C4-2B (cell line): ENCODE measurements around the gene RPRML.

Experiments
- CTCF ChIP-seq: fragments of 450-650 bp; conservative IDR thresholded peaks from 2 replicates; pipeline ENCODE4 v1.5.1; 2017; ENCODE audit warnings: mild to moderate bottlenecking
- ZFX ChIP-seq: fragments of 450-650 bp; IDR thresholded peaks from 2 replicates; pipeline ENCODE4 v1.6.1; 2017

DNA sequence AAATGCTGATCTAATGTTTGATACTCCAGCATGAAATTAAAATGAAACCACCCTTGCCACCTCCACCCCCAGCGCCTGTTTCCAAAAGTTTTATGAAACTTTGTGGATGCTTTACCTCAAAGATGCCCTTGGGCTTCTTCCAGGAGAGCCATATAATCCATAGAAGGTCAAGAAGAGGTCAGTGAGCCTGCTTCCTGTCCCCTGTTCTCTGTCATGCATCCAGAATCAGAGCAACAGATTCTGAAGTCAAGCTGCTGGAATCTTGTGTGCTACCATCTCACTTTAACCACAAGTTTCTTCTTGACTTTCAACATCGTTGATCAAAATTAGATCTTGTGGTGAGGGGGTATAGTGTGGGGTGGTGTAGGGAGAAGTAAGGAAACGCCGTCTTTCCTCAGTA is 47.5 kb downstream of the RPRML start:
- no peak for TF ChIP-seq CTCF
- no peak for TF ChIP-seq ZFX
